ENCODE measurements around the gene TTLL7.
A peak's percentile ranks its signal among the peaks of the same experiment; 100 is the strongest.

TTLL7 gene

GRCh38 chr1:83998498-83999315 is at the start of gene TTLL7:
TSS of gene TTLL7 (minus strand) at chr1:83999132. CDS start at chr1:83952211, 46,921 bp downstream.
- Histone ChIP-seq H3K4me3 (ENCODE audit: low read length in 2 of 2) (peak within 1 kb of the TSS; percentile 73 to 87), H3K4me1 (ENCODE audit: control insufficient read depth in 2 of 2, insufficient read depth in 2 of 2, low read length in 2 of 2) (no peaks in the 10 kb centered on the region), H3K9ac (ENCODE audit: low read depth in 1 of 2, low read length in 2 of 2) (peak within 1 kb of the TSS in 1 of 2 donors; percentile 84), H3K27me3 (ENCODE audit: control insufficient read depth in 2 of 2, insufficient read depth in 2 of 2, low read length in 2 of 2) (peaks cover 7 to 8% of the 10 kb centered on the region in 2 donors), H3K9me3 (ENCODE audit: control insufficient read depth in 2 of 2, low read length in 2 of 2) (no peaks in the 10 kb centered on the region), H3K36me3 (ENCODE audit: control insufficient read depth in 2 of 2, insufficient read depth in 2 of 2, low read length in 2 of 2) (no peaks in the 10 kb centered on the region), H3K27ac (ENCODE audit: low read depth in 2 of 2, low read length in 2 of 2) (peak within 1 kb of the TSS; percentile 50 to 71)

- no peaks in the 10 kb centered on the region for H3K4me1 ChIP-seq (ENCODE audit: control insufficient read depth in 2 of 2, insufficient read depth in 2 of 2, low read length in 2 of 2)
- no peak overlapping the region for H3K4me3 ChIP-seq (ENCODE audit: low read length in 2 of 2)
These were observed 43.5 kb upstream of the TTLL7 start for GRCh38 chr1:84042461-84042860.

GRCh38 chr1:84037758-84038611 is 39.1 kb upstream of the TTLL7 start:
- Histone ChIP-seq H3K4me1 (ENCODE audit: control insufficient read depth in 2 of 2, insufficient read depth in 2 of 2, low read length in 2 of 2) (no peaks in the 10 kb centered on the region), H3K27ac (ENCODE audit: low read depth in 2 of 2, low read length in 2 of 2) (no peak overlapping the region), H3K9me3 (ENCODE audit: control insufficient read depth in 2 of 2, low read length in 2 of 2) (no peaks in the 10 kb centered on the region), H3K36me3 (ENCODE audit: control insufficient read depth in 2 of 2, insufficient read depth in 2 of 2, low read length in 2 of 2) (no peaks in the 10 kb centered on the region), H3K4me3 (ENCODE audit: low read length in 2 of 2) (no peak overlapping the region), H3K9ac (ENCODE audit: low read depth in 1 of 2, low read length in 2 of 2) (no peak overlapping the region), H3K27me3 (ENCODE audit: control insufficient read depth in 2 of 2, insufficient read depth in 2 of 2, low read length in 2 of 2) (no peaks in the 10 kb centered on the region)

More at GRCh38 chr1:84042461-84042860, 43.5 kb upstream of the TTLL7 start:
- Histone ChIP-seq H3K9me3 (ENCODE audit: control insufficient read depth in 2 of 2, low read length in 2 of 2) (no peaks in the 10 kb centered on the region), H3K27ac (ENCODE audit: low read depth in 2 of 2, low read length in 2 of 2) (no peak overlapping the region), H3K27me3 (ENCODE audit: control insufficient read depth in 2 of 2, insufficient read depth in 2 of 2, low read length in 2 of 2) (no peaks in the 10 kb centered on the region), H3K36me3 (ENCODE audit: control insufficient read depth in 2 of 2, insufficient read depth in 2 of 2, low read length in 2 of 2) (no peaks in the 10 kb centered on the region), H3K9ac (ENCODE audit: low read depth in 1 of 2, low read length in 2 of 2) (no peak overlapping the region)

GRCh38 chr1:84031802-84032327 is 32.9 kb upstream of the TTLL7 start:
- Histone ChIP-seq H3K36me3 (ENCODE audit: control insufficient read depth in 2 of 2, insufficient read depth in 2 of 2, low read length in 2 of 2) (no peaks in the 10 kb centered on the region), H3K9me3 (ENCODE audit: control insufficient read depth in 2 of 2, low read length in 2 of 2) (no peaks in the 10 kb centered on the region), H3K4me1 (ENCODE audit: control insufficient read depth in 2 of 2, insufficient read depth in 2 of 2, low read length in 2 of 2) (no peaks in the 10 kb centered on the region), H3K9ac (ENCODE audit: low read depth in 1 of 2, low read length in 2 of 2) (no peak overlapping the region), H3K27ac (ENCODE audit: low read depth in 2 of 2, low read length in 2 of 2) (no peak overlapping the region), H3K27me3 (ENCODE audit: control insufficient read depth in 2 of 2, insufficient read depth in 2 of 2, low read length in 2 of 2) (no peaks in the 10 kb centered on the region), H3K4me3 (ENCODE audit: low read length in 2 of 2) (no peak overlapping the region)

GRCh38 chr1:84027368-84027767 is 28.4 kb upstream of the TTLL7 start:
- no peak overlapping the region for H3K27ac ChIP-seq (ENCODE audit: low read depth in 2 of 2, low read length in 2 of 2)
- no peak overlapping the region for H3K4me3 ChIP-seq (ENCODE audit: low read length in 2 of 2)
- no peaks in the 10 kb centered on the region for H3K4me1 ChIP-seq (ENCODE audit: control insufficient read depth in 2 of 2, insufficient read depth in 2 of 2, low read length in 2 of 2)
- no peak overlapping the region for H3K9ac ChIP-seq (ENCODE audit: low read depth in 1 of 2, low read length in 2 of 2)
- H3K27me3 ChIP-seq (ENCODE audit: control insufficient read depth in 2 of 2, insufficient read depth in 2 of 2, low read length in 2 of 2), result no peaks in the 10 kb centered on the region
- H3K9me3 ChIP-seq (ENCODE audit: control insufficient read depth in 2 of 2, low read length in 2 of 2), result no peaks in the 10 kb centered on the region
- no peaks in the 10 kb centered on the region for H3K36me3 ChIP-seq (ENCODE audit: control insufficient read depth in 2 of 2, insufficient read depth in 2 of 2, low read length in 2 of 2)

- no peaks in the 10 kb centered on the region for H3K27me3 ChIP-seq (ENCODE audit: control insufficient read depth in 2 of 2, insufficient read depth in 2 of 2, low read length in 2 of 2)
- H3K27ac ChIP-seq (ENCODE audit: low read depth in 2 of 2, low read length in 2 of 2), result no peak overlapping the region
- no peaks in the 10 kb centered on the region for H3K4me1 ChIP-seq (ENCODE audit: control insufficient read depth in 2 of 2, insufficient read depth in 2 of 2, low read length in 2 of 2)
- H3K36me3 ChIP-seq (ENCODE audit: control insufficient read depth in 2 of 2, insufficient read depth in 2 of 2, low read length in 2 of 2), result no peaks in the 10 kb centered on the region
- no peak overlapping the region for H3K9ac ChIP-seq (ENCODE audit: low read depth in 1 of 2, low read length in 2 of 2)
- H3K9me3 ChIP-seq (ENCODE audit: control insufficient read depth in 2 of 2, low read length in 2 of 2), result no peaks in the 10 kb centered on the region
- H3K4me3 ChIP-seq (ENCODE audit: low read length in 2 of 2), result no peak overlapping the region
These were observed 27.0 kb upstream of the TTLL7 start for GRCh38 chr1:84025966-84026365.

GRCh38 chr1:84021822-84022221 is 22.9 kb upstream of the TTLL7 start:
- no peak overlapping the region for H3K9ac ChIP-seq (ENCODE audit: low read depth in 1 of 2, low read length in 2 of 2)

GRCh38 chr1:84020151-84020550 is 21.2 kb upstream of the TTLL7 start:
- Histone ChIP-seq H3K4me3 (ENCODE audit: low read length in 2 of 2) (no peak overlapping the region), H3K27me3 (ENCODE audit: control insufficient read depth in 2 of 2, insufficient read depth in 2 of 2, low read length in 2 of 2) (no peaks in the 10 kb centered on the region), H3K36me3 (ENCODE audit: control insufficient read depth in 2 of 2, insufficient read depth in 2 of 2, low read length in 2 of 2) (no peaks in the 10 kb centered on the region), H3K4me1 (ENCODE audit: control insufficient read depth in 2 of 2, insufficient read depth in 2 of 2, low read length in 2 of 2) (no peaks in the 10 kb centered on the region), H3K9me3 (ENCODE audit: control insufficient read depth in 2 of 2, low read length in 2 of 2) (no peaks in the 10 kb centered on the region), H3K27ac (ENCODE audit: low read depth in 2 of 2, low read length in 2 of 2) (no peak overlapping the region), H3K9ac (ENCODE audit: low read depth in 1 of 2, low read length in 2 of 2) (no peak overlapping the region)

More at GRCh38 chr1:84021822-84022221, 22.9 kb upstream of the TTLL7 start:
- Histone ChIP-seq H3K9me3 (ENCODE audit: control insufficient read depth in 2 of 2, low read length in 2 of 2) (no peaks in the 10 kb centered on the region), H3K4me3 (ENCODE audit: low read length in 2 of 2) (no peak overlapping the region), H3K4me1 (ENCODE audit: control insufficient read depth in 2 of 2, insufficient read depth in 2 of 2, low read length in 2 of 2) (no peaks in the 10 kb centered on the region), H3K27ac (ENCODE audit: low read depth in 2 of 2, low read length in 2 of 2) (no peak overlapping the region), H3K27me3 (ENCODE audit: control insufficient read depth in 2 of 2, insufficient read depth in 2 of 2, low read length in 2 of 2) (no peaks in the 10 kb centered on the region), H3K36me3 (ENCODE audit: control insufficient read depth in 2 of 2, insufficient read depth in 2 of 2, low read length in 2 of 2) (no peaks in the 10 kb centered on the region)

- no peak overlapping the region for H3K9ac ChIP-seq (ENCODE audit: low read depth in 1 of 2, low read length in 2 of 2)
- H3K4me3 ChIP-seq (ENCODE audit: low read length in 2 of 2), result no peak overlapping the region
- no peaks in the 10 kb centered on the region for H3K36me3 ChIP-seq (ENCODE audit: control insufficient read depth in 2 of 2, insufficient read depth in 2 of 2, low read length in 2 of 2)
- no peaks in the 10 kb centered on the region for H3K4me1 ChIP-seq (ENCODE audit: control insufficient read depth in 2 of 2, insufficient read depth in 2 of 2, low read length in 2 of 2)
- no peaks in the 10 kb centered on the region for H3K9me3 ChIP-seq (ENCODE audit: control insufficient read depth in 2 of 2, low read length in 2 of 2)
- no peaks in the 10 kb centered on the region for H3K27me3 ChIP-seq (ENCODE audit: control insufficient read depth in 2 of 2, insufficient read depth in 2 of 2, low read length in 2 of 2)
- H3K27ac ChIP-seq (ENCODE audit: low read depth in 2 of 2, low read length in 2 of 2), result no peak overlapping the region
These were observed 20.3 kb upstream of the TTLL7 start for GRCh38 chr1:84019217-84019616.

- no peak overlapping the region for H3K27ac ChIP-seq (ENCODE audit: low read depth in 2 of 2, low read length in 2 of 2)
- no peak overlapping the region for H3K4me3 ChIP-seq (ENCODE audit: low read length in 2 of 2)
- H3K27me3 ChIP-seq (ENCODE audit: control insufficient read depth in 2 of 2, insufficient read depth in 2 of 2, low read length in 2 of 2), result no peaks in the 10 kb centered on the region
- H3K4me1 ChIP-seq (ENCODE audit: control insufficient read depth in 2 of 2, insufficient read depth in 2 of 2, low read length in 2 of 2), result no peaks in the 10 kb centered on the region
- H3K36me3 ChIP-seq (ENCODE audit: control insufficient read depth in 2 of 2, insufficient read depth in 2 of 2, low read length in 2 of 2), result no peaks in the 10 kb centered on the region
- H3K9me3 ChIP-seq (ENCODE audit: control insufficient read depth in 2 of 2, low read length in 2 of 2), result no peaks in the 10 kb centered on the region
- H3K9ac ChIP-seq (ENCODE audit: low read depth in 1 of 2, low read length in 2 of 2), result no peak overlapping the region
These were observed 14.8 kb upstream of the TTLL7 start for GRCh38 chr1:84013708-84014107.

Measured in mucosa of rectum (tissue), 2 donors.